SK-N-SH treated with all-trans-retinoic acid at 6 μM for 48 hours (cell line): ENCODE measurements around the gene SLK.

Experiments
- ATAC-seq: fragments of 200-7000 bp; cut with Tn5 transposase; 3 replicates; pipeline ENCODE4 v1.9.1; 2020; ENCODE audit warnings: mild to moderate bottlenecking, moderate library complexity
- ARNTL ChIP-seq: fragments of 450-650 bp; formaldehyde crosslinking; IDR thresholded peaks from 2 replicates; pipeline ENCODE4 v1.5.0; 2020; ENCODE audit warnings: low read depth, mild to moderate bottlenecking, moderate library complexity, borderline replicate concordance
- BACH2 ChIP-seq: fragments of 250-450 bp; sonication (Bioruptor Pico); IDR thresholded peaks from 2 replicates; pipeline ENCODE4 v1.9.0; 2021; ENCODE audit warnings: mild to moderate bottlenecking, borderline replicate concordance
- CREB5 ChIP-seq: fragments of 250-450 bp; sonication (Bioruptor Pico); IDR thresholded peaks from 2 replicates; pipeline ENCODE4 v1.5.1; 2020; ENCODE audit warnings: low read depth, mild to moderate bottlenecking, moderate library complexity
- CSDC2 ChIP-seq: fragments of 250-450 bp; sonication (Bioruptor Pico); IDR thresholded peaks from 2 replicates; pipeline ENCODE4 v1.5.0; 2020; ENCODE audit warnings: mild to moderate bottlenecking, moderate library complexity
- CSRNP3 ChIP-seq: fragments of 250-450 bp; sonication (Bioruptor Pico); IDR thresholded peaks from 2 replicates; pipeline ENCODE4 v1.5.1; 2021; ENCODE audit warnings: mild to moderate bottlenecking, moderate library complexity
- ESRRG ChIP-seq: fragments of 250-450 bp; sonication (Bioruptor Pico); IDR thresholded peaks from 2 replicates; pipeline ENCODE4 v1.6.1; 2021; ENCODE audit warnings: mild to moderate bottlenecking
- GLIS3 ChIP-seq: fragments of 250-450 bp; sonication (Bioruptor Pico); IDR thresholded peaks from 2 replicates; pipeline ENCODE4 v1.5.0; 2020; ENCODE audit warnings: mild to moderate bottlenecking, moderate library complexity
- ISL1 ChIP-seq: fragments of 250-450 bp; sonication (Bioruptor Pico); IDR thresholded peaks from 2 replicates; pipeline ENCODE4 v2.1.2; 2022; ENCODE audit warnings: mild to moderate bottlenecking, moderate library complexity
- OSR1 ChIP-seq: fragments of 250-450 bp; sonication (Bioruptor Pico); IDR thresholded peaks from 2 replicates; pipeline ENCODE4 v1.8.0; 2022; ENCODE audit warnings: moderate library complexity, mild to moderate bottlenecking, inconsistent platforms
- PATZ1 ChIP-seq: fragments of 250-450 bp; sonication (Bioruptor Pico); IDR thresholded peaks from 2 replicates; pipeline ENCODE4 v1.8.0; 2020; ENCODE audit warnings: mild to moderate bottlenecking, moderate library complexity, borderline replicate concordance
- POU6F1 ChIP-seq: fragments of 250-450 bp; sonication (Bioruptor Pico); IDR thresholded peaks from 2 replicates; pipeline ENCODE4 v1.8.0; 2021; ENCODE audit warnings: low read depth, mild to moderate bottlenecking, moderate library complexity, borderline replicate concordance
- PPARA ChIP-seq: fragments of 250-450 bp; sonication (Bioruptor Pico); IDR thresholded peaks from 2 replicates; pipeline ENCODE4 v1.5.0; 2020; ENCODE audit warnings: mild to moderate bottlenecking, borderline replicate concordance
- RARB ChIP-seq: fragments of 250-450 bp; sonication (Bioruptor Pico); IDR thresholded peaks from 2 replicates; pipeline ENCODE4 v1.8.0; 2021; ENCODE audit warnings: mild to moderate bottlenecking, moderate library complexity
- SNAI2 ChIP-seq: fragments of 250-450 bp; sonication (Bioruptor Pico); IDR thresholded peaks from 2 replicates; pipeline ENCODE4 v1.5.0; 2020; ENCODE audit warnings: mild to moderate bottlenecking, moderate library complexity
- TCF4 ChIP-seq: fragments of 250-450 bp; sonication (Bioruptor Pico); IDR thresholded peaks from 2 replicates; pipeline ENCODE4 v1.8.0; 2021; ENCODE audit warnings: mild to moderate bottlenecking, moderate library complexity, borderline replicate concordance
- TOX ChIP-seq: fragments of 250-450 bp; sonication (Bioruptor Pico); IDR thresholded peaks from 2 replicates; pipeline ENCODE4 v1.8.0; 2021; ENCODE audit warnings: mild to moderate bottlenecking, moderate library complexity, borderline replicate concordance
- ZC3H10 ChIP-seq: fragments of 250-450 bp; sonication (Bioruptor Pico); IDR thresholded peaks from 2 replicates; pipeline ENCODE4 v1.5.1; 2021; ENCODE audit warnings: mild to moderate bottlenecking, moderate library complexity
- ZFP3 ChIP-seq: fragments of 250-450 bp; sonication (Bioruptor Pico); IDR thresholded peaks from 2 replicates; pipeline ENCODE4 v1.5.0; 2020; ENCODE audit warnings: mild to moderate bottlenecking, moderate library complexity
- ZFP30 ChIP-seq: fragments of 450-650 bp; formaldehyde crosslinking; IDR thresholded peaks from 2 replicates; pipeline ENCODE4 v1.5.0; 2022; ENCODE audit warnings: mild to moderate bottlenecking, moderate library complexity
- ZNF565 ChIP-seq: fragments of 450-650 bp; formaldehyde crosslinking; conservative IDR thresholded peaks from 2 replicates; pipeline ENCODE4 v1.5.0; 2020; ENCODE audit warnings: low read depth, mild to moderate bottlenecking, moderate library complexity
- ZNF70 ChIP-seq: fragments of 450-650 bp; formaldehyde crosslinking; IDR thresholded peaks from 2 replicates; pipeline ENCODE4 v1.5.0; 2020; ENCODE audit warnings: mild to moderate bottlenecking, moderate library complexity
- ZNF8 ChIP-seq: fragments of 450-650 bp; formaldehyde crosslinking; IDR thresholded peaks from 2 replicates; pipeline ENCODE4 v1.5.0; 2020; ENCODE audit warnings: mild to moderate bottlenecking, moderate library complexity
- TF ChIP-seq, protein P1 (sequence below): fragments of 250-450 bp; sonication (Bioruptor Pico); IDR thresholded peaks from 2 replicates; pipeline ENCODE4 v1.5.0; 2020; ENCODE audit warnings: mild to moderate bottlenecking, moderate library complexity

Gene SLK

GRCh38 chr10:103930449-103930848 is 36.5 kb upstream of the SLK start (continued):
- no peak for TF ChIP-seq CREB5 (CRISPR knock-in tag)
- no peak for TF ChIP-seq SNAI2 (CRISPR knock-in tag)
- TF ChIP-seq GLIS3 (CRISPR knock-in tag) = no peak
- no peak for TF ChIP-seq CSDC2 (CRISPR knock-in tag)
- no peak for TF ChIP-seq TCF4
- TF ChIP-seq ESRRG (CRISPR knock-in tag) = no peak

- no peak for TF ChIP-seq CSRNP3 (CRISPR knock-in tag)
- ATAC-seq = no peak
These were observed 36.1 kb upstream of the SLK start for GRCh38 chr10:103930881-103931280.

DNA sequence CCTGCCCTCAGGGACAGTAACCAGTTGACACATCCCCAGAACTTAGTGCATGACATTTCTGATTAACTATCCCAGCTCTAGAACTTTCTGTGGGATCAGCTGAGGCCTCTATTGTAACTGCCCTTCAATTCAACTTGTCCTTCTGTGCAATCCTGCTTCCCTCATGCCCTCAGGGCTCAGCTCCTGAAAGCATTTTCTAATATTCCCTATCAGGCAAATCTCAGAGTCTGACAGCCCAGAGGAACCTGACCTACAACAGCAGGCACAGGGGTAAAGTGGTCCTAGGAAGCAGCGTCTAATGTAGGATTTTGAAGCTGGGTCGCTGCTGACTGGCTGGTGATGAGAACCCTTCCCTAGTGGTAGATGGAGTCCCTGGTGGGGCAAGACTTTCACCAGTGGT is 35.3 kb upstream of the SLK start:
- no peak for ATAC-seq
- no peak for TF ChIP-seq ESRRG (CRISPR knock-in tag)
- TF ChIP-seq ZNF565 = no peak
- TF ChIP-seq CSDC2 (CRISPR knock-in tag) = no peak
- no peak for TF ChIP-seq RARB (CRISPR knock-in tag)
- TF ChIP-seq GLIS3 (CRISPR knock-in tag) = no peak
- TF ChIP-seq ZFP3 = no peak
- no peak for TF ChIP-seq SNAI2 (CRISPR knock-in tag)
- TF ChIP-seq PPARA = no peak
- TF ChIP-seq ZFP30 = no peak
- no peak for TF ChIP-seq ARNTL
- TF ChIP-seq PATZ1 (CRISPR knock-in tag) = no peak
- TF ChIP-seq BACH2 = no peak
- TF ChIP-seq, protein P1, sequence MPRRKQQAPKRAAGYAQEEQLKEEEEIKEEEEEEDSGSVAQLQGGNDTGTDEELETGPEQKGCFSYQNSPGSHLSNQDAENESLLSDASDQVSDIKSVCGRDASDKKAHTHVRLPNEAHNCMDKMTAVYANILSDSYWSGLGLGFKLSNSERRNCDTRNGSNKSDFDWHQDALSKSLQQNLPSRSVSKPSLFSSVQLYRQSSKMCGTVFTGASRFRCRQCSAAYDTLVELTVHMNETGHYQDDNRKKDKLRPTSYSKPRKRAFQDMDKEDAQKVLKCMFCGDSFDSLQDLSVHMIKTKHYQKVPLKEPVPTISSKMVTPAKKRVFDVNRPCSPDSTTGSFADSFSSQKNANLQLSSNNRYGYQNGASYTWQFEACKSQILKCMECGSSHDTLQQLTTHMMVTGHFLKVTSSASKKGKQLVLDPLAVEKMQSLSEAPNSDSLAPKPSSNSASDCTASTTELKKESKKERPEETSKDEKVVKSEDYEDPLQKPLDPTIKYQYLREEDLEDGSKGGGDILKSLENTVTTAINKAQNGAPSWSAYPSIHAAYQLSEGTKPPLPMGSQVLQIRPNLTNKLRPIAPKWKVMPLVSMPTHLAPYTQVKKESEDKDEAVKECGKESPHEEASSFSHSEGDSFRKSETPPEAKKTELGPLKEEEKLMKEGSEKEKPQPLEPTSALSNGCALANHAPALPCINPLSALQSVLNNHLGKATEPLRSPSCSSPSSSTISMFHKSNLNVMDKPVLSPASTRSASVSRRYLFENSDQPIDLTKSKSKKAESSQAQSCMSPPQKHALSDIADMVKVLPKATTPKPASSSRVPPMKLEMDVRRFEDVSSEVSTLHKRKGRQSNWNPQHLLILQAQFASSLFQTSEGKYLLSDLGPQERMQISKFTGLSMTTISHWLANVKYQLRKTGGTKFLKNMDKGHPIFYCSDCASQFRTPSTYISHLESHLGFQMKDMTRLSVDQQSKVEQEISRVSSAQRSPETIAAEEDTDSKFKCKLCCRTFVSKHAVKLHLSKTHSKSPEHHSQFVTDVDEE (CRISPR knock-in tag) = no peak
- TF ChIP-seq CREB5 (CRISPR knock-in tag) = no peak
- TF ChIP-seq ZNF70 (CRISPR knock-in tag) = no peak
- no peak for TF ChIP-seq OSR1 (CRISPR knock-in tag)
- no peak for TF ChIP-seq ISL1
- TF ChIP-seq ZC3H10 (CRISPR knock-in tag) = no peak
- TF ChIP-seq TOX (CRISPR knock-in tag) = no peak
- TF ChIP-seq, all 23 proteins: peak for 0

DNA sequence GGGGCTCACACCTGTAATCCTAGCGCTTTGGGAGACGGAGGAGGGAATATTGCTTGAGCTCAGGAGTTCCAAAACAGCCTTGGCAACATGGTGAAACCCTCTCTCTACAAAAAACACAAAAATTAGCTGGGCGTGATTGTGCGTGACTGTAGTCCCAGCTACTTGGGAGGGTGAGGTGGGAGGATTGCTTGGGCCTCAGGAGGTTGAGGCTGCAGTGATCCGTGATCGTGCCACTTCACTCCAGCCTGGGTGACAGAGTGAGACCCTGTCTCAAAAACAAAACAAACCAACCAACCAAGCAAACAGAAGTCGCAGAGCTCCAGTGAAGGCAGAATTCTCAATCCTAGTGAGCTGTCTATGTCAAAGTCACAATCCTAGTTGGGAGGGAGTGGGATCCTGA is 34.7 kb upstream of the SLK start:
- ATAC-seq = no peak
- TF ChIP-seq BACH2 (no peak), RARB (CRISPR knock-in tag) (no peak), CSDC2 (CRISPR knock-in tag) (no peak), SNAI2 (CRISPR knock-in tag) (no peak), ZC3H10 (CRISPR knock-in tag) (no peak), ZNF70 (CRISPR knock-in tag) (no peak), ESRRG (CRISPR knock-in tag) (no peak), PPARA (no peak), ZFP30 (no peak), ZNF8 (CRISPR knock-in tag) (no peak), ARNTL (no peak), CSRNP3 (CRISPR knock-in tag) (no peak), ZNF565 (no peak), CREB5 (CRISPR knock-in tag) (no peak), GLIS3 (CRISPR knock-in tag) (no peak), OSR1 (CRISPR knock-in tag) (no peak), POU6F1 (no peak), TCF4 (no peak)
